Peyer's patch (tissue), 4 donors: Measurements from ENCODE around the gene STK36. TPM values are rescaled to one million over a fixed set of nuclear protein-coding genes. Genes with fewer than 3 reads are reported as not detected.

Experiments
- DNase-seq, 3 donors: peaks; one replicate each; pipeline ENCODE4 v3.0.0-alpha.2; 2017 to 2019
- H3K27ac ChIP-seq, 4 donors: fragments of 200-600 bp; sonication (generic); one replicate each; pipeline ENCODE4 v1.5.1; 2016 to 2019
- H3K27me3 ChIP-seq, 2 donors: fragments of 200-600 bp; sonication (generic); one replicate each; pipeline ENCODE4 v1.5.1; 2019
- H3K36me3 ChIP-seq, 3 donors: fragments of 200-600 bp; sonication (generic); one replicate each; pipeline ENCODE4 v1.5.1; 2016 to 2019
- H3K4me1 ChIP-seq, 4 donors: fragments of 200-600 bp; sonication (generic); one replicate each; pipeline ENCODE4 v1.5.1; 2016 to 2019
- H3K4me3 ChIP-seq, 4 donors: fragments of 200-600 bp; sonication (generic); 1 replicate in 3 of 4; 2 replicates in 1 of 4; pipeline ENCODE4 v1.5.1; 2016 to 2019; ENCODE audit warnings: mild to moderate bottlenecking in 1 of 4
- H3K9me3 ChIP-seq, 4 donors: fragments of 200-600 bp; sonication (generic); one replicate each; pipeline ENCODE4 v1.5.1; 2016 to 2019; ENCODE audit warnings: mild to moderate bottlenecking in 1 of 4
- POLR2A ChIP-seq, 2 donors: fragments of 450-650 bp; IDR thresholded peaks; one replicate each; pipeline ENCODE4 v1.5.1; 2017; ENCODE audit warnings: antibody characterized with exemption in 2 of 2, mild to moderate bottlenecking in 2 of 2, moderate library complexity in 2 of 2
- total RNA-seq, 4 donors: library from RNA; depleted of rRNA; stranded (reverse); fragments of >200 nt; gene quantifications; one replicate each; pipeline ENCODE4 v1.1.0, GENCODE V29; 2016
- TF ChIP-seq, protein P1 (sequence below), 6 experiments: fragments of 450-650 bp in 4 of 6; fragments of 200-600 bp in 2 of 6; sonication (generic) in 1 of 6; IDR thresholded peaks; one replicate each; pipeline ENCODE4 v1.5.1; 2017 to 2019; ENCODE audit warnings: antibody characterized with exemption in 6 of 6, mild to moderate bottlenecking in 3 of 6, moderate library complexity in 1 of 6

STK36 gene
- total RNA-seq, 4 donors from 2014 or later = 25.6 to 82.7 (median 63.6) TPM

DNA sequence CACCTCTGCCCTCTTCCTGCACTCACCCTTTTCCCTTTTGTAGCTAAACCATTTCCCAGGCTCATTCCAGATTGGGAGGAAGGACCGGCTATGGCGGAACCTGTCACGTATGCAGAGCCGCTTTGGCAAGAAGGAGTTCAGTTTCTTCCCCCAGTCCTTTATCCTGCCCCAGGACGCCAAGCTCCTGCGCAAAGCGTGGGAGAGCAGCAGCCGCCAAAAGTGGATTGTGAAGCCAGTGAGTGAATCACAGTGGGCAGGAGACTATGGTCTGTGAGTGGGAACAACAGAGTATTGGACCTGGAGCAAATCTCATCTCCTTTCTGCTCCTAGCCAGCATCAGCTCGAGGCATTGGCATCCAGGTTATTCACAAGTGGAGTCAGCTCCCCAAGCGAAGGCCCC, 75.1 kb downstream of the STK36 start:
- Histone ChIP-seq H3K4me1 (no peaks in the 10 kb centered on the region), H3K27me3 (no peaks in the 10 kb centered on the region), H3K27ac (no peak overlapping the region), H3K4me3 (no peak overlapping the region), H3K36me3 (peaks cover 0 to 61% (median 0%) of the 10 kb centered on the region in 3 donors), H3K9me3 (no peaks in the 10 kb centered on the region)
- TF ChIP-seq, protein P1, sequence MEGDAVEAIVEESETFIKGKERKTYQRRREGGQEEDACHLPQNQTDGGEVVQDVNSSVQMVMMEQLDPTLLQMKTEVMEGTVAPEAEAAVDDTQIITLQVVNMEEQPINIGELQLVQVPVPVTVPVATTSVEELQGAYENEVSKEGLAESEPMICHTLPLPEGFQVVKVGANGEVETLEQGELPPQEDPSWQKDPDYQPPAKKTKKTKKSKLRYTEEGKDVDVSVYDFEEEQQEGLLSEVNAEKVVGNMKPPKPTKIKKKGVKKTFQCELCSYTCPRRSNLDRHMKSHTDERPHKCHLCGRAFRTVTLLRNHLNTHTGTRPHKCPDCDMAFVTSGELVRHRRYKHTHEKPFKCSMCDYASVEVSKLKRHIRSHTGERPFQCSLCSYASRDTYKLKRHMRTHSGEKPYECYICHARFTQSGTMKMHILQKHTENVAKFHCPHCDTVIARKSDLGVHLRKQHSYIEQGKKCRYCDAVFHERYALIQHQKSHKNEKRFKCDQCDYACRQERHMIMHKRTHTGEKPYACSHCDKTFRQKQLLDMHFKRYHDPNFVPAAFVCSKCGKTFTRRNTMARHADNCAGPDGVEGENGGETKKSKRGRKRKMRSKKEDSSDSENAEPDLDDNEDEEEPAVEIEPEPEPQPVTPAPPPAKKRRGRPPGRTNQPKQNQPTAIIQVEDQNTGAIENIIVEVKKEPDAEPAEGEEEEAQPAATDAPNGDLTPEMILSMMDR (IDR thresholded peaks at IDR 0.05) = no peak
- TF ChIP-seq POLR2A (IDR thresholded peaks at IDR 0.05) = no peak
- DNase-seq = no peak

DNA sequence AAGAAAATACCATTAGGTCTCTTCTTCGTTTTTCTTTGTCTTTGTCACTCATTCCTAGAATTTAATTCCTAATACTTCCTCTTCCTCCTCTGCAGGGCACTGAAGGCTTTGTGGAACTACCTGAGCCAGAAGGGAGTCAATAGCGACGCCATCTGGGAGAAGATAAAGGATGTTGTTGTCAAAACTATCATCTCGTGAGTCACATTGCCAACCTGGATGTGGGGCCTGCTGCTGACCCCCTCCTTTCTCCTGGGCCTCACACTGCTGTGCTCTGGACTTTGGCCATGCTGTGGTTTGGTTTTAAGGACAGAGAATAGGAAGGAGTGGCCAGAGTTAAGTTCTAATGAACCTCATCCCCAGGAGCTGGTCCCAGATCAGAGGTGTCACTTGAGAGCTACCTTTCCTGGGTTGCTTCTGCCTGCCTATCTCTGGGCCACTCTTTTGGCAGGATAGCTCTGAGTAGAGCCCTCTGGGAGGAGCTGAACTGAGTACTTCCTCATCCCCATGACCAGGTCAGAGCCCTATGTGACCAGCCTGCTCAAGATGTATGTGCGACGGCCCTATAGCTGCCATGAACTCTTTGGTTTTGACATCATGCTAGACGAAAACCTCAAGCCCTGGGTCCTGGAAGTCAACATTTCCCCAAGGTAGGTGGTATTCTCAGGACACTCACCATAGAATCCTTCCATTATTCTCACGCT, 77.0 kb downstream of the STK36 start:
- no peak overlapping the region for H3K4me3 ChIP-seq
- TF ChIP-seq POLR2A (IDR thresholded peaks at IDR 0.05) = no peak
- TF ChIP-seq, protein P1 (IDR thresholded peaks at IDR 0.05) = peak in 1 of 6 experiments; percentile 28
- no peaks in the 10 kb centered on the region for H3K27me3 ChIP-seq
- H3K9me3 ChIP-seq = no peaks in the 10 kb centered on the region
- no peaks in the 10 kb centered on the region for H3K4me1 ChIP-seq
- no peak overlapping the region for H3K27ac ChIP-seq
- no peak for DNase-seq
- peaks cover 0 to 81% (median 0%) of the 10 kb centered on the region in 3 donors for H3K36me3 ChIP-seq

Other genes starting within 250 kb of the STK36 start
- 10 to 100 TPM; 12.6 to 44.6 (median 21.8) TPM for gene USP37, start 103.7 kb upstream of the STK36 start, total RNA-seq
- gene CNOT9, start 103.2 kb upstream of the STK36 start, total RNA-seq = 10 to 100 TPM; 27.2 to 54.2 (median 51.5) TPM
- gene PLCD4, start 64.2 kb upstream of the STK36 start, total RNA-seq = 1 to 10 TPM in 3 of 4 donors, not detected in 1; 1.5 to 9.9 (median 3.6) TPM
- 10 to 100 TPM; 18.2 to 42.7 (median 26.6) TPM for gene ZNF142, start 12.5 kb upstream of the STK36 start, total RNA-seq
- gene BCS1L, start 12.4 kb upstream of the STK36 start, total RNA-seq = 100 to 1,000 TPM in 1 of 4 donors, 10 to 100 TPM in 3; 22.2 to 155 (median 39.9) TPM
- gene RNF25, start 84 bp upstream of the STK36 start, total RNA-seq = 10 to 100 TPM in 3 of 4 donors, 1 to 10 TPM in 1; 9.5 to 23.7 (median 18.6) TPM
- gene TTLL4, start 38.7 kb downstream of the STK36 start, total RNA-seq = 10 to 100 TPM; 14.9 to 48.4 (median 45.1) TPM
- 100 to 1,000 TPM in 3 of 4 donors, 10 to 100 TPM in 1; 68.5 to 277 (median 168) TPM for gene CYP27A1, start 110.1 kb downstream of the STK36 start, total RNA-seq
- gene PRKAG3, start 159.7 kb downstream of the STK36 start, total RNA-seq = not detected
- not detected for gene WNT6, start 187.7 kb downstream of the STK36 start, total RNA-seq
- gene WNT10A, start 208.8 kb downstream of the STK36 start, total RNA-seq = 1 to 10 TPM in 1 of 4 donors, under 1 TPM in 1, not detected in 2; 0.27 to 2.5 TPM